ENCODE data around the gene NRG2. TPM values are rescaled to one million over a fixed set of nuclear protein-coding genes. Genes with fewer than 3 reads are reported as not detected.
A peak's percentile ranks its signal among the peaks of the same experiment; 100 is the strongest.

Gene NRG2
- total and polyA plus RNA-seq, 11 donors, result 0.72 to 4.8 (median 3.4) TPM

GRCh38 chr5:139841549-139841948 lies 201.6 kb downstream of the NRG2 start:
- no peaks in the 10 kb centered on the region for H3K9me3 ChIP-seq
- no peak for TF ChIP-seq CTCF (IDR thresholded peaks at IDR 0.05)
- H3K4me1 ChIP-seq, result peaks cover 0 to 6% (median 2%) of the 10 kb centered on the region in 12 donors
- H3K27ac ChIP-seq, result no peak overlapping the region
- ATAC-seq (no peak), DNase-seq (no peak)
- peaks cover 0 to 6% (median 0%) of the 10 kb centered on the region in 9 donors for H3K27me3 ChIP-seq
- H3K4me3 ChIP-seq, result no peak overlapping the region
- H3K36me3 ChIP-seq, result no peaks in the 10 kb centered on the region
- intact Hi-C loops (cut with DNase I), result loop anchor here in 3 of 10 donors (5.0 to 10.0 kb wide), 2 partner anchors 54 to 207 kb away; no protein-coding TSS in a partner anchor
- 81 to 83% (median 82%) methylated on average over 4 of the region's 4 CpGs for WGBS, 4 donors

- H3K4me3 ChIP-seq, result no peak overlapping the region
- DNase-seq (no peak), ATAC-seq (no peak)
- no peak for TF ChIP-seq POLR2A (IDR thresholded peaks at IDR 0.05)
- no peak for TF ChIP-seq CTCF (IDR thresholded peaks at IDR 0.05)
- H3K27me3 ChIP-seq, result peaks cover 0 to 5% (median 0%) of the 10 kb centered on the region in 9 donors
- peaks cover 0 to 5% (median 0%) of the 10 kb centered on the region in 12 donors for H3K4me1 ChIP-seq
- no peaks in the 10 kb centered on the region for H3K9me3 ChIP-seq
- no peak overlapping the region for H3K27ac ChIP-seq
- WGBS, 4 donors, result 80 to 91% (median 85%) methylated on average over 8 of the region's 8 CpGs
- intact Hi-C loops (cut with DNase I), result loop anchor here in 4 of 10 donors (5.0 to 10.0 kb wide), 3 partner anchors 48 to 205 kb away; no protein-coding TSS in a partner anchor
- H3K36me3 ChIP-seq, result no peaks in the 10 kb centered on the region
Observed at GRCh38 chr5:139839918-139840317, 203.2 kb downstream of the NRG2 start.

- no peak overlapping the region for H3K4me3 ChIP-seq
- ATAC-seq, result peak in 1 of 4 donors; percentile 13
Observed at GRCh38 chr5:139839232-139839815, 203.8 kb downstream of the NRG2 start.

More at GRCh38 chr5:139839232-139839815, 203.8 kb downstream of the NRG2 start:
- intact Hi-C loops (cut with DNase I), result loop anchor here in 1 of 10 donors (5.0 kb wide), 1 partner anchor 47 kb away; no protein-coding TSS in a partner anchor
- WGBS, 4 donors, result 93 to 94% (median 94%) methylated on average over 16 of the region's 16 CpGs
- Histone ChIP-seq H3K27me3 (peaks cover 0 to 5% (median 0%) of the 10 kb centered on the region in 9 donors), H3K9me3 (no peaks in the 10 kb centered on the region), H3K4me1 (peaks cover 0 to 3% (median 0%) of the 10 kb centered on the region in 12 donors), H3K36me3 (no peaks in the 10 kb centered on the region), H3K27ac (no peak overlapping the region)
- no peak for TF ChIP-seq POLR2A (IDR thresholded peaks at IDR 0.05)
- no peak for TF ChIP-seq CTCF (IDR thresholded peaks at IDR 0.05)
- no peak for DNase-seq
